ENCODE measurements around the gene MIA. TPM values are rescaled to one million over a fixed set of nuclear protein-coding genes. Genes with fewer than 3 reads are reported as not detected.
"Not testable (repeated sequence)": the region's sequence is repeated elsewhere in the genome, so short reads cannot be mapped to it uniquely, and the experiment has no call there.

MIA gene
- total RNA-seq, 3 donors from 2014 or later: 1.4 to 8.6 (median 2.5) TPM

GRCh38 chr19:40759352-40759751, 16.0 kb upstream of the MIA start:
- ATAC-seq (no peak), DNase-seq (no peak)
- peaks cover 26% of the 10 kb centered on the region for H3K36me3 ChIP-seq (ENCODE audit: low read depth)
- intact Hi-C loops (cut with DNase I, micrococcal nuclease): no loop called here
- H3K4me3 ChIP-seq: no peak overlapping the region
- TF ChIP-seq, protein P1, sequence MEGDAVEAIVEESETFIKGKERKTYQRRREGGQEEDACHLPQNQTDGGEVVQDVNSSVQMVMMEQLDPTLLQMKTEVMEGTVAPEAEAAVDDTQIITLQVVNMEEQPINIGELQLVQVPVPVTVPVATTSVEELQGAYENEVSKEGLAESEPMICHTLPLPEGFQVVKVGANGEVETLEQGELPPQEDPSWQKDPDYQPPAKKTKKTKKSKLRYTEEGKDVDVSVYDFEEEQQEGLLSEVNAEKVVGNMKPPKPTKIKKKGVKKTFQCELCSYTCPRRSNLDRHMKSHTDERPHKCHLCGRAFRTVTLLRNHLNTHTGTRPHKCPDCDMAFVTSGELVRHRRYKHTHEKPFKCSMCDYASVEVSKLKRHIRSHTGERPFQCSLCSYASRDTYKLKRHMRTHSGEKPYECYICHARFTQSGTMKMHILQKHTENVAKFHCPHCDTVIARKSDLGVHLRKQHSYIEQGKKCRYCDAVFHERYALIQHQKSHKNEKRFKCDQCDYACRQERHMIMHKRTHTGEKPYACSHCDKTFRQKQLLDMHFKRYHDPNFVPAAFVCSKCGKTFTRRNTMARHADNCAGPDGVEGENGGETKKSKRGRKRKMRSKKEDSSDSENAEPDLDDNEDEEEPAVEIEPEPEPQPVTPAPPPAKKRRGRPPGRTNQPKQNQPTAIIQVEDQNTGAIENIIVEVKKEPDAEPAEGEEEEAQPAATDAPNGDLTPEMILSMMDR (IDR thresholded peaks at IDR 0.05): no peak
- peaks cover 19% of the 10 kb centered on the region for H3K4me1 ChIP-seq (ENCODE audit: low read depth)
- H3K9me3 ChIP-seq: no peaks in the 10 kb centered on the region

DNA sequence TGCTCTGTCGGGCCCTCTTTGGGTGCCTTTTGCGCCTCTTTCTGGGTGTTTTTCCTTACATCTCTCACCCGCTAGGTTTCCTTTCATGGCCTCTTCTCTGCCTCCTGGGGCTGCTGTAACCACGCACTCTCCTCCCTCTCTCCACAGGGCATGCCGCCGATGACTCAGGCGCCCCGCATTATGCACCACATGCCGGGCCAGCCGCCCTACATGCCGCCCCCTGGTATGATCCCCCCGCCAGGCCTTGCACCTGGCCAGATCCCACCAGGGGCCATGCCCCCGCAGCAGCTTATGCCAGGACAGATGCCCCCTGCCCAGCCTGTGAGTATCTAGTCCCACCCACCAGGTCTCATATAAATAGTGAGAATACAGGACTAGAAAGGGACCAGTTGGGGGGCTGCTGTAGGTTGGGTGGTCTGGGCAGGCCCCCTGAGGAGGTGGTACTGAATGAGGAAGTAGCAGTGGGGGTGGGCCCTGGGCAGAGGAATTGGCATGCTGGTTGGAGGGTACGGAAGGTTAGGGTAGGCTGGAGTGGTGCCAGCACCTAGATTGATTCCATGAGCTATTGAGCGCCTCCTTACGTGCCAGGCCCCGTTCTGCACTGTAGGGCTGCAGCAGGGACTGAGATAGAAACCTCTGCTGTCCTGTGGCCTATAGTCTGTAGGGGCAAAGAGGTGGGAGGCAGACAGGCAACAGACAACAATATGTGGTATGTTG, 12.4 kb upstream of the MIA start:
- ATAC-seq: no peak
- intact Hi-C loops (cut with DNase I, micrococcal nuclease): no loop called here
- H3K36me3 ChIP-seq (ENCODE audit: low read depth): peaks cover 36% of the 10 kb centered on the region
- TF ChIP-seq, protein P1 (IDR thresholded peaks at IDR 0.05): no peak
- no peaks in the 10 kb centered on the region for H3K9me3 ChIP-seq
- DNase-seq: no peak
- H3K4me1 ChIP-seq (ENCODE audit: low read depth): no peaks in the 10 kb centered on the region
- no peak overlapping the region for H3K4me3 ChIP-seq

- intact Hi-C loops (cut with DNase I, micrococcal nuclease): no loop called here
- DNase-seq: no peak
- no peaks in the 10 kb centered on the region for H3K4me1 ChIP-seq (ENCODE audit: low read depth)
- peaks cover 30% of the 10 kb centered on the region for H3K36me3 ChIP-seq (ENCODE audit: low read depth)
- TF ChIP-seq, protein P1 (IDR thresholded peaks at IDR 0.05): no peak
- no peak for ATAC-seq
- no peak overlapping the region for H3K4me3 ChIP-seq
- no peaks in the 10 kb centered on the region for H3K9me3 ChIP-seq
Observed at GRCh38 chr19:40763526-40763925, 11.8 kb upstream of the MIA start.

DNA sequence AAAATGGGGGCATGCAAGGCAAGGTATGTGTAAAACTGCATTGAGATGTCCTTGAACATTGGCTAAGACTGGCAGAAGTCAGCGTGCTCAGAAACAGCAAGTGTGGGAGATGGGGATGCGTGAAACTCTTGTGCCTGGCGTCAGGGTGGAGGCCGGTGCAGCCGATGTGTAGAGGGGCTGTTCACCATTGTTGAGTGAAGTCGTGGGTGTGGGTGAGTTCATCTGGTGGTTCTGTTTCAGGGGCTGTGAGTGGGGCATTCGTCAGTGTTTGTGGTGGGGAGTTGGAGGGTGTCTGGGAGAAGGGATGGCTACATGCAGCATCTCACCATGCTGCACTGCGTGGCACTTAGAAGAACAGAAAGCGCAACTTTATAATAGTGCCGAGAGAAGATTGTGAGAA, 11.4 kb upstream of the MIA start:
- no peak overlapping the region for H3K4me3 ChIP-seq
- DNase-seq (no peak), ATAC-seq (no peak)
- TF ChIP-seq, protein P1 (IDR thresholded peaks at IDR 0.05): no peak
- intact Hi-C loops (cut with DNase I, micrococcal nuclease): no loop called here
- H3K36me3 ChIP-seq (ENCODE audit: low read depth): peaks cover 27% of the 10 kb centered on the region
- no peaks in the 10 kb centered on the region for H3K4me1 ChIP-seq (ENCODE audit: low read depth)
- no peaks in the 10 kb centered on the region for H3K9me3 ChIP-seq

- peaks cover 20% of the 10 kb centered on the region for H3K36me3 ChIP-seq (ENCODE audit: low read depth)
- H3K4me3 ChIP-seq; intact Hi-C loops (cut with DNase I, micrococcal nuclease): not testable (repeated sequence)
Observed at GRCh38 chr19:40766385-40766784, 8.9 kb upstream of the MIA start.

DNA sequence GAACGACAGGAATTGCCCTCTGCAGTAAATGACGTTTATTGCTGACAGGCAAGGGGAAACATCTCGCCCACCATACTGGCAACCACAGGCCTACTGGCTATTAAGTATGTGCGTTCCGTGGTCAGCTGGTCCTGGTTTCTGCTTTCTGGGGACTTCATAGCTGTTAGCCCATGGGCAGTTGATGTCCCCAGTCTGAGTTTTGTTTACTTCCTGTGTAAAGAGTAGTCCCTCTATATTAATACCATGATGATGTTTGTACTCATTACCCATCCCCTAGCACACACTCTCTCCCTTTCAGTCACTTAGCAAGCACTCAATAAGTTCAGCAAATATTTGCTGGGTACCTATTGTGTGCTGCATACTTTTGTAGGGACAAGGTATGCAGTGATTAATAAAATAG, 6.5 kb upstream of the MIA start:
- DNase-seq: no peak
- no peak for ATAC-seq
- H3K4me3 ChIP-seq: no peak overlapping the region
- TF ChIP-seq, protein P1 (IDR thresholded peaks at IDR 0.05): no peak
- no peaks in the 10 kb centered on the region for H3K9me3 ChIP-seq
- intact Hi-C loops (cut with DNase I, micrococcal nuclease): no loop called here
- H3K4me1 ChIP-seq (ENCODE audit: low read depth): no peaks in the 10 kb centered on the region
- peaks cover 10% of the 10 kb centered on the region for H3K36me3 ChIP-seq (ENCODE audit: low read depth)

More at GRCh38 chr19:40766385-40766784, 8.9 kb upstream of the MIA start:
- not testable (repeated sequence) for H3K9me3 ChIP-seq; H3K4me1 ChIP-seq (ENCODE audit: low read depth); DNase-seq; ATAC-seq

DNA sequence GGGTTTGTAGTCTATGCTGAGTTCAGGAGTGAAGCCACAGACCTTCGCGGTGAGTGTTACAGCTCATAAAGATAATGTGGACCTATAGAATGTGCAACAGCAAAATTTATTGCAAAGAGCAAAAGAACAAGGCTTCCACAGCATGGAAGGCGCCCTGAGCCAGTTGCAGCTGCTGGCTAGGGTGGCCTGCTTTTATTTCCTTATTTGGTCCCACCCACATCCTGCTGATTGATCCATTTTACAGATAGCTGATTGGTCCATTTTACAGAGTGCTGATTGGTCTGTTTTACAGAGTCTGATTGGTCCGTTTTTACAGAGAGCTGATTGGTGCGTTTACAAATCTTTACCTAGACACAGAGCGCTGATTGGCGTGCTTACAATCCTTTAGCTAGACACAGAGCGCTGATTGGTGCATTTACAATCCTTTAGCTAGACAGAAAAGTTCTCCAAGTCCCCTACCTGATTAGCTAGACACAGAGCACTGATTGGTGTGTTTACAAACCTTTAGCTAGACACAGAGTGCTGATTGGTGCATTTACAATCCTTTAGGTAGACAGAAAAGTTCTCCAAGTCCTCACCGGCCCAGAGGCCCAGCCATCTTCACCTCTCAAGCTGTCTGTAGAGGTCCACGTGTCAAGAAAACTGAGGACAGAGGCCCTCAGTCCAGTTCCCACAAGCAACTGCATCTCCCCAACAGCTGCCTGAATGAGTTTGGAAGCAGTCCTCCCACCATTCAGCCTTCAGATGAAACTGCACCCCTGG, 4.0 kb upstream of the MIA start:
- DNase-seq; intact Hi-C loops (cut with DNase I, micrococcal nuclease); H3K4me1 ChIP-seq (ENCODE audit: low read depth); H3K4me3 ChIP-seq; H3K36me3 ChIP-seq (ENCODE audit: low read depth); H3K9me3 ChIP-seq: not testable (repeated sequence)
- ATAC-seq: peak; percentile 67
